Activated CD4-positive, alpha-beta T cell treated with anti-CD3 and anti-CD28 coated beads, Interleukin-2, amount 10 ng/mL, durations not matched to agents 7 days and 5 days (primary cell): Measurements from ENCODE around the gene TAF4B. TPM values are rescaled to one million over a fixed set of nuclear protein-coding genes. Genes with fewer than 3 reads are reported as not detected.

ENCODE experiments used
- CTCF ChIA-PET: fragments of 350-600 bp; sonication (Branson Sonifier 250); formaldehyde crosslinking; loops from one replicate; lab custom pipeline; 2021; ENCODE audit warnings: antibody characterized with exemption; lab: Charles Lee
- POLR2A ChIA-PET: fragments of 350-600 bp; sonication (Branson Sonifier 250); formaldehyde crosslinking; loops from one replicate; lab custom pipeline; 2021; ENCODE audit warnings: antibody characterized with exemption; lab: Charles Lee
- DNase-seq: peaks from one replicate; pipeline ENCODE4 v3.0.0-alpha.2; 2020
- H3K27ac Mint-ChIP-seq: one replicate; pipeline ENCODE4 v1.8.0; 2021; ENCODE audit warnings: mild to moderate bottlenecking, moderate library complexity, mixed read lengths
- H3K27me3 Mint-ChIP-seq: one replicate; pipeline ENCODE4 v1.8.0; 2021; ENCODE audit warnings: mixed read lengths
- H3K36me3 Mint-ChIP-seq: one replicate; pipeline ENCODE4 v1.8.0; 2021; ENCODE audit warnings: low read depth, mixed read lengths
- H3K4me1 Mint-ChIP-seq: one replicate; pipeline ENCODE4 v1.8.0; 2021; ENCODE audit warnings: mixed read lengths
- H3K4me3 Mint-ChIP-seq: one replicate; pipeline ENCODE4 v1.8.0; 2021; ENCODE audit warnings: mild to moderate bottlenecking, moderate library complexity, mixed read lengths
- H3K9me3 Mint-ChIP-seq: one replicate; pipeline ENCODE4 v1.8.0; 2021; ENCODE audit warnings: mixed read lengths
- total RNA-seq, 2 experiments: library from RNA; stranded (reverse); gene quantifications; one replicate each; pipeline ENCODE4 v1.2.3, GENCODE V29; 2021

TAF4B gene
- total RNA-seq, 2 experiments from 2014 or later = 9.3 to 11.7 TPM

DNA sequence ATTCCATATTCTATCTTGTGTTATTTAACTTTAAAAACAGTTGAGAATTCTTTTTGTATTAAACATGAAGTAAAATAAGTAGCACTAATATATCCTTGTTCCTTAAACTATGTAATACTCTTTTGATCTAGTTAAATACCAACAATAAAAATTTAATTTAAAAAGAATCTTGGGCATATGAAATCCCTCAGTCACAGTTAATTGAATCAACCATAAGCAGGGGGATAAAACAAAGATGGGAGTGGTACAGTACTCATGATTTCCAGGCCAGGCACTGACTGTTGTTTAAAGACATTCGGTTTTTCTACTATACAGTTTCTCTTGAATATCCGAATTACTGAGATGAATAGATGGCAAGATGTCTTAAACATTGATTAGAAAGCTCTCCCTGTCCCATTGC, 99.5 kb downstream of the TAF4B start:
- Mint-ChIP-seq H3K27ac (no peak overlapping the region), H3K27me3 (no peaks in the 10 kb centered on the region), H3K36me3 (peaks cover 25% of the 10 kb centered on the region), H3K4me1 (no peaks in the 10 kb centered on the region), H3K4me3 (no peak overlapping the region), H3K9me3 (no peaks in the 10 kb centered on the region)
- ChIA-PET CTCF (no interaction called here), POLR2A (no interaction called here)
- no peak for DNase-seq

DNA sequence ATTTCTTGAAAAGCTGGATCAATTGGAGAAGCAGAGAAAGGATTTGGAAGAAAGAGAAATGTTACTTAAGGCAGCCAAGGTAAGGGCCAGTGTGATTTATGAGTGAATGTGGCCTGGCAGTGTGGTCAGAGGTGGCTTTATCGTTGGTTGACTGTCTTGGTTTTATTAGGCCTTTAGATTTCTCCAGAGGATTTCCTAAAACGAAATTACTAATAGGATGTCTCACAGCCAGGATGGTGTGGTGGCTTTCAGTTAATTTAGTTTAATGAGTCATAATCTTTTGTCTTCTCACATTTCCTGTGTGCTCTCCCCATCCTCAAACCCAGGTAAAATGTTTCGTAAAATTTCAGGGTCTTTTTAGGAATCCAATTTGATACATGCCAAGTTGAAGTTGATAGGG, 100.8 kb downstream of the TAF4B start:
- no peaks in the 10 kb centered on the region for H3K27me3 Mint-ChIP-seq
- ChIA-PET CTCF (no interaction called here), POLR2A (no interaction called here)
- H3K4me1 Mint-ChIP-seq = no peaks in the 10 kb centered on the region
- no peak overlapping the region for H3K27ac Mint-ChIP-seq
- DNase-seq = no peak
- no peaks in the 10 kb centered on the region for H3K9me3 Mint-ChIP-seq
- H3K4me3 Mint-ChIP-seq = no peak overlapping the region
- H3K36me3 Mint-ChIP-seq = peaks cover 18% of the 10 kb centered on the region

DNA sequence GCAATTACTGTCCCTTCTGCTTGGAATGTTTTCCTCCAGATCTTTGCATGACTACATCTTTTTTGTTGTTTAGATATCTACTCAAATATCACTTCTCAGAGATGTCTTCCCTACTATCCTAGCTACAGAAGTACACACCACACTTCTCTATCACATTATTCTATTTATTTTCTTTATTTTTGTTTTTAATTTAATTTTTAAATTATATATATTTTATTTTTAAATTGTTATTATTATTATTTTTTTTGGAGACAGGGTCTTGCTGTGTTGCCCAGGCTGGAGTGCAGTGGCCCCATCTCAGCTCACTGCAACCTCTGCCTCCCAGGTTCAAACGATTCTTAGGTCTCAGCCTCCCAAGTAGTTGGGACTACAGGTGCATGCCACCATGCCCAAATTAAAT, 106.7 kb downstream of the TAF4B start:
- CTCF ChIA-PET = interaction anchor here (0.7 kb wide), 1 partner anchor 214 kb away, joined by 3 read pairs; no protein-coding TSS in a partner anchor
- no peak overlapping the region for H3K27ac Mint-ChIP-seq
- H3K9me3 Mint-ChIP-seq = no peaks in the 10 kb centered on the region
- DNase-seq = no peak
- no peaks in the 10 kb centered on the region for H3K27me3 Mint-ChIP-seq
- H3K4me3 Mint-ChIP-seq = no peak overlapping the region
- POLR2A ChIA-PET = no interaction called here
- H3K4me1 Mint-ChIP-seq = no peaks in the 10 kb centered on the region
- peaks cover 2% of the 10 kb centered on the region for H3K36me3 Mint-ChIP-seq

DNA sequence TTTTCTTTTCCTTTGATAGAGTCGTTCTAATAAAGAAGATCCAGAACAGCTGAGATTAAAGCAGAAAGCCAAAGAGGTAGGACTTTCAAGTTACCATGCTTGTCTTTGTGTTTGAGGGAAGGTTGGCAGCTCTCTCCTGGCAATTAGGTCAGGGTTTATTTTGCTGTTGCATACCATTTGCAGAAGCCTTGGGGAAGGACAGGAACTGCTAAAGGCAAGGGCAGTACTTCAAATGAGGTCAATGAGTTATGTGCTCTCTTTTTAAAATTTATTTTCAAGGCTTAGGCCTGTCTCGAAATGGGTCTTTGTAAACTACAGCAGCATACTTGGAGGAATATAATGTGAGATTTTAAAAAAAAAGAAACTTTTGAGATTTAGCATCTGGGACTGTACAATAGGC, 108.9 kb downstream of the TAF4B start:
- no peak overlapping the region for H3K4me3 Mint-ChIP-seq

DNA sequence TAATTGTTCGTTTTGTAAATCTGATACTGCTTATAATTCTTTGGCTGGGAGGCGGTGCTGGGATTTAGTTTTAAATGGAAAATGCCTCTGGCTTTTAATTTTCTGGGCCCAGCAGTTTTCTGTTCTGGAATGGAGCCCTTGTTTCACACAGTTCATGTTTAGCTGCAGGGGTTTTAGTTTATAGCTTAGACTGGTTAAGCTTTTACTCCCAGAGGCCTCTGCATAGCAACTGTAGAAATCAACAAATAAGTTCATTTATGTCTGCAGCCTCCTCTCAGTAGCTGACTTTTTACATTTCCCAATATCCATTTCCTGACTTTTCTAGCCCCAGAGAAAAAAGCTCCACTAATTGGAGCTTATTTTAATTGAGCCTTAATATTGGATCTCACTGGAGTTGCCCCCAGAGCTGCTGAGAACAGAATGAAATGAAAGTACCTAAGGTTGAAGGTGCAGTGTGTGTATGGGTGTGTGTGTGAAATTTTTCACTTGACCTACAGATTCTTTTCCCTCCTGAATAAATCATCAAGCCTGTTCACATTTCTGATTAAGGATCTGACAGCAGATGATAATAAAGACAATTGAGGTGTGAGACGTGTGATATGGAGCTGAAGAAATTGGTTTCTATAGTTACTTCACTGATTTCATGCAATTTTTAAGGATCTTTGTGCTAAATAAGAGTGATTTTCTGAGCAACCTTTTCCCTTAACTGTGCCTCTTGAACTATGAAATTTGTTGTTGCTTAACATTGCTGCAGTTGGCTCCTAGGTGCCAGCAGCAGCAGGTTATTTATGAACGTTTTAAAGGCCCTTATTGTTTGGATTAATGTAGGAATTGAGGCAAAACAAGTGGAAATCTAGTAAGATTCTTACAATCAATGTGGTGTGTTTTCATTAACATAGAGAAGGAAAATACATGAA, 109.6 kb downstream of the TAF4B start:
- no peak for DNase-seq
- Mint-ChIP-seq H3K27me3 (no peaks in the 10 kb centered on the region), H3K27ac (no peak overlapping the region), H3K4me1 (no peaks in the 10 kb centered on the region), H3K9me3 (no peaks in the 10 kb centered on the region), H3K4me3 (no peak overlapping the region), H3K36me3 (peaks cover 2% of the 10 kb centered on the region)
- ChIA-PET POLR2A (no interaction called here), CTCF (no interaction called here)

More for the DNA sequence above, 108.9 kb downstream of the TAF4B start:
- ChIA-PET POLR2A (no interaction called here), CTCF (no interaction called here)
- Mint-ChIP-seq H3K9me3 (no peaks in the 10 kb centered on the region), H3K27me3 (no peaks in the 10 kb centered on the region), H3K4me1 (no peaks in the 10 kb centered on the region), H3K27ac (no peak overlapping the region), H3K36me3 (peaks cover 2% of the 10 kb centered on the region)
- DNase-seq = no peak

DNA sequence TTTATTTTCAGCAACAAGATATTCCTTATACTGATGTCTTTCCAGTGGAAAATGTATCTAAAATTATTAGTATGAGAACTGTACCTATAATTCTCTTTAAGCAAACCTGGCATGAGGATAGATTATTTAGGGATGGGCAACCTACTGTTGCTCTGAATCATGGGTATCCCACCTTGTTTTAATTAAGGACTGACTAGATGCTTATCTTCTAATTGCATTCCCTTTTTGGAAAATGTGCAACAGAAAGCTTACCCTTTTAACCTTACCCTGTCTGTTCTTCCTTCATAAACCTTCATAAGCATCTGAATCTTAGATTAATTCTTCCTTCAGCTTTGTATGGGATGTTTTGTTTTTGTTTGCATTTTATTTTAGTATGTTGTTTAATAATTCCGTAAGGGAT, 110.3 kb downstream of the TAF4B start:
- POLR2A ChIA-PET = no interaction called here
- H3K9me3 Mint-ChIP-seq = no peaks in the 10 kb centered on the region

DNA sequence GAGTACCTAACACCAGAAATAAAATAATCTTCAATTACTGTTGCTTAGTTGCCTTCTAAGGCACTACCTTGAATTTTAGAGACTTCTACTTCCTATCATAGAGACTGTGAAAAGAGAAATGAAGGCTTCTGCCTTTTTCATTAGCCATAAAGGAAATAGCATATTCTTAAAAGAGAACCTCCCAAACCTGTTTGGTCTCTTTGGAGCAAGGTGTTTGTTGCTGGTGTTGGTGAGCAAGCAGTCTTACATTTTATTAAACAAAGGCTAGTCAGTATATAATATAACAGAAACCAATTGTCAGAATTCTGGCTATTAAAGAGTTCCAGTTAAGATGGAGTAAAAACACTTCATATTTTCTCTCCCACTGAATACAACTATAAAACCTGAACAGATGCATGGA, 116.4 kb downstream of the TAF4B start:
- Mint-ChIP-seq H3K27me3 (no peaks in the 10 kb centered on the region), H3K36me3 (peaks cover 30% of the 10 kb centered on the region), H3K4me1 (no peaks in the 10 kb centered on the region), H3K4me3 (no peak overlapping the region), H3K9me3 (peaks cover 23% of the 10 kb centered on the region), H3K27ac (no peak overlapping the region)
- DNase-seq = no peak
- POLR2A ChIA-PET = no interaction called here
- CTCF ChIA-PET = no interaction called here

More for the DNA sequence above, 110.3 kb downstream of the TAF4B start:
- no peak for DNase-seq
- no peaks in the 10 kb centered on the region for H3K4me1 Mint-ChIP-seq
- no peak overlapping the region for H3K4me3 Mint-ChIP-seq
- no peaks in the 10 kb centered on the region for H3K27me3 Mint-ChIP-seq
- H3K36me3 Mint-ChIP-seq = peaks cover 2% of the 10 kb centered on the region
- no peak overlapping the region for H3K27ac Mint-ChIP-seq
- CTCF ChIA-PET = no interaction called here

DNA sequence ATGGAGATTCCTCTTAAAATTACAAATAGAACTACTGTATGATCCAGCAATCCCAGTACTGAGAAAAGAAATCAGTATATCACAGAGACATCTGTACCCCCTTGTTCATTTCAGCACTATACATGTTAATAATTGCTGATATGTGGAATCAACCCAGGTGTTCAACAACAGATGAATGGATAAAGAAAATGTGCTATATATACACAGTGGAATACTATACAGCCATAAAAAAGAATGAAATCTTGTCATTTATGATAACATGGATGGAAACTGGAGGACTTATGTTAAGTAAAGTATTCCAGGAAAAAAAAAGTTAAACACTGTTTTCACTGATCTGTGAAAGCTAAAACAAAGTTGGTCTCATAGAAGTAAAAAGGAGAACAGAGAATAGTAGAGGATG, 124.7 kb downstream of the TAF4B start:
- ChIA-PET CTCF (no interaction called here), POLR2A (no interaction called here)
- no peak for DNase-seq
- H3K4me1 Mint-ChIP-seq = no peaks in the 10 kb centered on the region
- H3K27ac Mint-ChIP-seq = no peak overlapping the region
- H3K4me3 Mint-ChIP-seq = no peak overlapping the region
- peaks cover 19% of the 10 kb centered on the region for H3K36me3 Mint-ChIP-seq
- H3K9me3 Mint-ChIP-seq = peaks cover 36% of the 10 kb centered on the region
- H3K27me3 Mint-ChIP-seq = no peaks in the 10 kb centered on the region

DNA sequence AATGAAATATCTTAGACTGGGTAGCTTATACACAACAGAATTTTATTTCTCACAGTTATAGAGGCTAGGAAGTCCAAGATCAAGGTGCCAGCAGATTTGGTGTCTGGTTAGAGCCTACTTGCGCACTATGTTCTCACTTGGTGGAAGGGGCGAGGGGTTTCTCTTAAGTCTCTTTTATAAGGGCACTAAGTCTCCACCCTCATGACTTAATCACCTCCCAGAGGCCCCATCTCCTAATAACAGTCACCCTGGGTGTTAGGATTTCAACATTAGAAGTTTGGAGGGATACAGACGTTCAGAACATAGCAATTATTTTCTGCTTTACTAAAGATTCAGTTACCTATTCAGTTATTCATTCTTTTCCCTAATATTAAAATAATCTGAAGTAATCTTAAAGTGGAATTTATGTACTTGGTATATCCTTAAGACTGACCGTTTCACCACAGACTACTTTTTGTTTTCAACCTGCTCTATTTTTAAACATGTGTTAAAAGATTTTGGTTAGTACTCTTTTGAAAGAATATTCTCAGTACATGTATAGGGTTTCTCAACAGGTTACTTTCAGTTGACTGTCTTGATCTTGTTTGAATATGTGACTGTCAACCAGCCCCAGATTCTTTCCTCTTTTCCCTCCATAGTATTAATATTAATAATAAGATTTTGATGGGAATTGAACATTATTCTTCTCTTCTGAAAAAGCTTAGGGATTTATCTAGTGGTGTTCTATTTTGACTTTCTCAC, 130.0 kb downstream of the TAF4B start:
- Mint-ChIP-seq H3K4me3 (no peak overlapping the region), H3K9me3 (peaks cover under 1% of the 10 kb centered on the region), H3K27me3 (no peaks in the 10 kb centered on the region), H3K36me3 (peaks cover 11% of the 10 kb centered on the region), H3K4me1 (no peaks in the 10 kb centered on the region), H3K27ac (no peak overlapping the region)
- ChIA-PET CTCF (no interaction called here), POLR2A (no interaction called here)
- DNase-seq = no peak

DNA sequence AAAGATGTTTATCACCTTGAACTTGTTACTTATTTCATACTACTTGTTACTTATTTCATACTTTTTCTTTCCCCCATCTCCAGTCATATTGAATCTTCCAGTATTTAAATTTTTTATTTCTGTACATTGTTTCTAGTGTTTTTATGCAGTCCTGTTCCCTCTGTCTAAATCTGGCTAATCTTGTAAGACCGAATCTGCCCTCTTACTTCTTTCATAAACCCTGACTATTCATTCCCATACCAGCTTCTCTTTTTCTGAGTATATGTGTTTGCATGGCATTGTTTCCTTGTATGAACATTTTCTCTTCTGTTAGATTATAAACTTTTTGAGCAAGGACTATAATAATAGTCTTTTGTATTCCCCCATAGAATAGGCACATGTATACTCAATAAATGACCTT, 131.7 kb downstream of the TAF4B start:
- POLR2A ChIA-PET = no interaction called here
- peaks cover 10% of the 10 kb centered on the region for H3K36me3 Mint-ChIP-seq

DNA sequence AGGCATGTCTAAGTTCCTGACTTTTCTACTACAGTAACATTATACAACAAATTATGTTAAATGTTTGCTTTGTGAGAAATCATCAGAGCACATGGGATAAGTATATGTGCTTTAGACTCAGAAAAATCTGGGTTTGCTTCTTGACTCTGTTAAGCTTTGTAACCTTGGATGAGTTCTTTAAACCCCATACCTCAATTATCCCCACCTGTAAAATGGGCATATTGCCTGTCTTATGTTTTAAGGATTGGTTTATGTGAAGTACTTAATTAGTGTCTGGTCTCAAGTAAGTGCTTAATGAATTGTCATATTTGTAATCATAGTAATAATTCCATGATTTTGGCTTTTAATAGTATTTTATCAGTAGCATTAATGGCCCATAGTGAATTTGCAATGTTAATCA, 135.8 kb downstream of the TAF4B start:
- no peak overlapping the region for H3K27ac Mint-ChIP-seq
- H3K4me1 Mint-ChIP-seq = no peaks in the 10 kb centered on the region
- no peaks in the 10 kb centered on the region for H3K27me3 Mint-ChIP-seq
- no peak for DNase-seq
- no peak overlapping the region for H3K4me3 Mint-ChIP-seq
- POLR2A ChIA-PET = no interaction called here
- CTCF ChIA-PET = no interaction called here
- no peaks in the 10 kb centered on the region for H3K9me3 Mint-ChIP-seq
- H3K36me3 Mint-ChIP-seq = peaks cover 13% of the 10 kb centered on the region

More for the DNA sequence above, 131.7 kb downstream of the TAF4B start:
- no peak overlapping the region for H3K4me3 Mint-ChIP-seq
- H3K9me3 Mint-ChIP-seq = no peaks in the 10 kb centered on the region
- no peak for DNase-seq
- H3K27me3 Mint-ChIP-seq = no peaks in the 10 kb centered on the region
- no peak overlapping the region for H3K27ac Mint-ChIP-seq
- H3K4me1 Mint-ChIP-seq = no peaks in the 10 kb centered on the region
- CTCF ChIA-PET = no interaction called here

DNA sequence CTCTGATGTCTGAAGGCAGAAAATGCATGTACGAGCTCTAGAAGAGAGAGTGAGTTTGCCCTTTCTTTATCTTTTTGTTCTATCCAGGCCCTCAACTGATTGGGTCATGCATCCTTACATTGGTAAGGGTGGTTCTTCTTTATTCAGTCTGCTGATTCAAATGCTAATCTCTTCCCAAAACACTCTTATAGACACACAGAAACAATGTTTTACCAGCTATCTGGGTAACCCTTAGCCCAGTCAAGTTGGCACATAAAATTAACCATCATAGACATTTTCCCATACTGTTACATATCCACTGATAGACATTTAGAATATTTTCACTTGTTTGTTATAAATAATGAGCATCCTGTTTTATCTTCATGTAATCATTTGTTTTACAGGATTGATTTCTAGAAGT, 141.2 kb downstream of the TAF4B start:
- Mint-ChIP-seq H3K27me3 (no peaks in the 10 kb centered on the region), H3K27ac (no peak overlapping the region), H3K4me3 (no peak overlapping the region), H3K9me3 (no peaks in the 10 kb centered on the region), H3K36me3 (peaks cover 4% of the 10 kb centered on the region), H3K4me1 (no peaks in the 10 kb centered on the region)
- ChIA-PET CTCF (no interaction called here), POLR2A (no interaction called here)
- no peak for DNase-seq

DNA sequence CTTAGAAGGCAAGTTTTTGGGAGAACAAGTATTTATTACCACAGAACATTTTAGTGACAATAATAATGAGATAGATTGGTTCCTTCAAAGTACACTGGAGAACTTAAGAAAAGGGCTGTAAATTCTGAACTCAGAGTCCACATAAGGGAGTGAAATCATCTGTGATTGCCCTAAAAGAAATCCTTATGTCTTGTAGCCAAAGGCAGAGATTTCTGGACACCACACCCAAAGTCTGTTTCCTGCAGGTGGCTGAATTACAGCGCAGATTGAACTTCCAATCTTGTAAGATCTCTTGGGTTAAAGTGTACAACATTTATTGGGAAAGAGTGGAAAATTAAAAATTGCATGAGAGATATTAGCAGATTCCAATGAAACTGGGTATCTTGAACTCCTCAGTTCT, 143.8 kb downstream of the TAF4B start:
- peaks cover 4% of the 10 kb centered on the region for H3K36me3 Mint-ChIP-seq
- H3K4me1 Mint-ChIP-seq = no peaks in the 10 kb centered on the region
- H3K9me3 Mint-ChIP-seq = no peaks in the 10 kb centered on the region
- H3K27me3 Mint-ChIP-seq = no peaks in the 10 kb centered on the region
- H3K4me3 Mint-ChIP-seq = no peak overlapping the region
- DNase-seq = no peak
- ChIA-PET POLR2A (no interaction called here), CTCF (no interaction called here)
- H3K27ac Mint-ChIP-seq = no peak overlapping the region
